ENCODE measurements around the gene MED12L. TPM values are rescaled to one million over a fixed set of nuclear protein-coding genes. Genes with fewer than 3 reads are reported as not detected.

The MED12L gene
- total RNA-seq, 1 donor from 2014 or later = 1.4 TPM

DNA sequence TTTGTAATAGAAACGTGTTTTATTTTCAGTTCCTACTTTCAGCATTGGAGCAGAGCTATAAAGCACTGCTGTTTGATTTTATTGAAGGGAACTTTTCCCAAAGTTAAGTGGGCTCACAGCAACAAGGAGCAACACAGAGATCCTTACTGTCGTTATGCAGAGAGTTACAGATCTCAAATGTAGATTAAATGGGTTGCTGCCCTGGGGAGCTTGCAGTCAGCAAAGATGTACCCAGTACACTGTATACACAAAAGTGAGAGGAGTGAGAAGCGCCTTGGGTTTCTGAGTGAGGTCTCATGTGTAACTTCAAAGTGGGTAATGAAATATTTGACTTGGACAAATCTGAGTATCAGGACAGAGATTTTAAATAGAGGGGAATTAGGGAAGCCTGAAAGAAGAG lies 47.7 kb downstream of the MED12L start:
- Mint-ChIP-seq H3K36me3 (ENCODE audit: unreplicated experiment) (no peaks in the 10 kb centered on the region), H3K9me3 (ENCODE audit: unreplicated experiment) (peaks cover 3% of the 10 kb centered on the region), H3K27ac (ENCODE audit: unreplicated experiment) (no peak overlapping the region), H3K27me3 (ENCODE audit: unreplicated experiment) (peaks cover 6% of the 10 kb centered on the region), H3K4me3 (ENCODE audit: unreplicated experiment) (no peak overlapping the region), H3K4me1 (ENCODE audit: unreplicated experiment) (no peaks in the 10 kb centered on the region)
- TF ChIP-seq, protein P1, sequence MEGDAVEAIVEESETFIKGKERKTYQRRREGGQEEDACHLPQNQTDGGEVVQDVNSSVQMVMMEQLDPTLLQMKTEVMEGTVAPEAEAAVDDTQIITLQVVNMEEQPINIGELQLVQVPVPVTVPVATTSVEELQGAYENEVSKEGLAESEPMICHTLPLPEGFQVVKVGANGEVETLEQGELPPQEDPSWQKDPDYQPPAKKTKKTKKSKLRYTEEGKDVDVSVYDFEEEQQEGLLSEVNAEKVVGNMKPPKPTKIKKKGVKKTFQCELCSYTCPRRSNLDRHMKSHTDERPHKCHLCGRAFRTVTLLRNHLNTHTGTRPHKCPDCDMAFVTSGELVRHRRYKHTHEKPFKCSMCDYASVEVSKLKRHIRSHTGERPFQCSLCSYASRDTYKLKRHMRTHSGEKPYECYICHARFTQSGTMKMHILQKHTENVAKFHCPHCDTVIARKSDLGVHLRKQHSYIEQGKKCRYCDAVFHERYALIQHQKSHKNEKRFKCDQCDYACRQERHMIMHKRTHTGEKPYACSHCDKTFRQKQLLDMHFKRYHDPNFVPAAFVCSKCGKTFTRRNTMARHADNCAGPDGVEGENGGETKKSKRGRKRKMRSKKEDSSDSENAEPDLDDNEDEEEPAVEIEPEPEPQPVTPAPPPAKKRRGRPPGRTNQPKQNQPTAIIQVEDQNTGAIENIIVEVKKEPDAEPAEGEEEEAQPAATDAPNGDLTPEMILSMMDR (IDR thresholded peaks at IDR 0.05) = no peak
- DNase-seq (ENCODE audit: extremely low spot score, unreplicated experiment) = no peak

DNA sequence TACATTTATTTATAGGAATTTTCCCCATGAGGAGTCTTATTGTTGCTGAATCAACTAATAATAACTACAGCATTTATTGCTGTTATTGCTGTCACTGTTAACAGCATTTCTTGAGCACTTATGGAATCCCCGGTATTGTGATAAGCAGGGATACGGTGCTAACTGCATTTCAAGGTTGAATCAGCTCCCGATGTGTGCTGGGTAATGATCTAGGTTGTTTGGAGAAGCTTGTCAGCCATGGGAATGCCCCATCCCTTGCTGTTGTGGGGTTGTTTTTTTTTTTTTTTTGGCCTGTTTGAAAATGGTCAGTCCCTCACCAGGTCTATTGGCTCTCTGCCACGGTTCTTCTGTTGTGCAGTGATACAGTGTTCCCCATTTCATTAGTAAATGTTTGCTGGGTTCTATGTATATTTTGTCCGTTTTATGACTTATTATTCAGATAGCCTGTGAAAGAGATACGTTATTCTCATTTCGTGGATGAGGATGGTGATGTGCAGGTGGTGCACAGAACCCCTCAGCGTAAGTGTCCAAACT lies 48.5 kb downstream of the MED12L start:
- H3K27me3 Mint-ChIP-seq (ENCODE audit: unreplicated experiment) = peaks cover 6% of the 10 kb centered on the region
- no peak for DNase-seq (ENCODE audit: extremely low spot score, unreplicated experiment)

DNA sequence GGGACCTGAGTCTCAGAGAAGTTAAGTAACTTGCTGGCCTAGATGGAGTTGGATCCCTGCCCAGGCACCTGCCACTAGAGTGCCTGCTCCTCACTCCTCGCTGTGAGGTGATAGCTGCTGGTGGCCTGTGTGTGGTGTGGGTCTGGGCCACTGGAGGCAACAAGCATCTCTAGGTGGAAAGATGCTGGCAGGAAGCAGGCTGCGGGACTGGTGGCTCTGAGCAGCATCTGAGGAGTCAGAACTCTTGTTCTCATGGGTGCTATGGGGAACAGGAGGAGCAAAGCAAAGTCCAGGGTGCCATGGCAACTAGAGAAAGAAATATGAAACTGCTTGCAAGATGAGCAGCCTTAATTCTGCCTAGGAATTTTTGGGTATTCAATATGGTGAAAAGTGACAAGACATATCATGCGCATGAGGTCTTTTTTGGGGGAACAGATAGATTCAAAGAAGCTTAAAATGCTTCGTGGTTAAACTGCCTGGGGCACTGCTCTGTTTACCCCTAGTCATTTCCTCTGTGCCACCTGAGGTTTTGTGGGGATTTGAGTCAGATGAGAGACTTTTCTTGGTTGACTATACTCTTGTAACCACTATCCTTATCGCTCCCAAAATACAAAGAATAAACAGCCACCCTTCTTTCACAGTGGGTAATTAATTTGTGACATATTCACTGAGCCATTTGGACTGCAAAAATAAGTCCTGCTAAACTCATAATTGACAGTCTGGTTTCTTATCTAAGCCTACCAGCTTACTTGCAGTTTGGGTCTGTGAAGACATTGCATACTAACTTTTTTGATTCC lies 50.3 kb downstream of the MED12L start:
- no peaks in the 10 kb centered on the region for H3K36me3 Mint-ChIP-seq (ENCODE audit: unreplicated experiment)
- no peaks in the 10 kb centered on the region for H3K4me1 Mint-ChIP-seq (ENCODE audit: unreplicated experiment)
- no peak overlapping the region for H3K4me3 Mint-ChIP-seq (ENCODE audit: unreplicated experiment)
- H3K27ac Mint-ChIP-seq (ENCODE audit: unreplicated experiment) = no peak overlapping the region
- DNase-seq (ENCODE audit: extremely low spot score, unreplicated experiment) = no peak
- TF ChIP-seq, protein P1 (IDR thresholded peaks at IDR 0.05) = no peak
- peaks cover 6% of the 10 kb centered on the region for H3K27me3 Mint-ChIP-seq (ENCODE audit: unreplicated experiment)
- H3K9me3 Mint-ChIP-seq (ENCODE audit: unreplicated experiment) = peaks cover 3% of the 10 kb centered on the region

More for the DNA sequence above, 48.5 kb downstream of the MED12L start:
- Mint-ChIP-seq H3K9me3 (ENCODE audit: unreplicated experiment) (peaks cover 3% of the 10 kb centered on the region), H3K36me3 (ENCODE audit: unreplicated experiment) (no peaks in the 10 kb centered on the region), H3K4me3 (ENCODE audit: unreplicated experiment) (no peak overlapping the region), H3K4me1 (ENCODE audit: unreplicated experiment) (no peaks in the 10 kb centered on the region), H3K27ac (ENCODE audit: unreplicated experiment) (no peak overlapping the region)
- TF ChIP-seq, protein P1 (IDR thresholded peaks at IDR 0.05) = no peak

DNA sequence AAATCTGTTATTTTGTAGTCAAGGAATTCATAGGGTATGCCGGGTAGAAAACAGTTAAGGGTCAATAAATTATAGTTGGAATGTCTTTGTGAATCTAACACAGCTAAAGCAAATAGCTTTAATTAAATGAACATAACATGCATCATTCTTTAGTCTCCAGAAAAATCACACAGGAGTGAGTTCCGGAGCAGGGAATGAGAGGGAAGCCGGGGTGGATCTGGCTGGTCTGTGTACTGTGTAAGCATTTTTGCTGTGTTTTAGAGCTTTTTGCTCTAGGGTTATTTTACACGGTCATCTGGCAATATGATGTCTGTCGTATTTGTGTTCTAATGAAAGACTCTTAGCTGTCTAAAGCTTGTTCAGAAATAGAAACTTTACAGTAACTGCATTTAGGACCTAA lies 57.5 kb downstream of the MED12L start:
- peaks cover 3% of the 10 kb centered on the region for H3K4me1 Mint-ChIP-seq (ENCODE audit: unreplicated experiment)
- peaks cover 2% of the 10 kb centered on the region for H3K9me3 Mint-ChIP-seq (ENCODE audit: unreplicated experiment)

DNA sequence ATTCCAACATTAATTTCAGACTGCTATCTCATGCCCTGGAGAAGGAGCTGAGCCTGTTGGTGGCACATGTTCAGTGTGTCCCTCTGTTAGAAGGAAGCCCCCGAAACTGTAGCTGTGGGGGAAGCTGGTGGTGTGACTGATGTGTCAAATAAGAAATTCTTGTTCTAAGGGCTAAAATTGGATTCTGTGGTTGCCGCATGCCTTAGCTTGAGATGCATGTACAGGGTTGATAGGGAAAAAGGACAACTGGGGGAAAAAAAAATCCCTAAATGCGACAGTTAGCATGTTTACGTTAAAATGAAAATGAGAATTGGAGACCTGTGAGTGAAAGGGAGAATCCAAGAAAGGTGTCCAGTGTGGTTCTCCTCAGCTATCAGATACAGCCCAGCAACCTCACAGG lies 58.6 kb downstream of the MED12L start:
- no peak for DNase-seq (ENCODE audit: extremely low spot score, unreplicated experiment)
- peaks cover 8% of the 10 kb centered on the region for H3K27me3 Mint-ChIP-seq (ENCODE audit: unreplicated experiment)
- no peak overlapping the region for H3K4me3 Mint-ChIP-seq (ENCODE audit: unreplicated experiment)
- peaks cover 3% of the 10 kb centered on the region for H3K4me1 Mint-ChIP-seq (ENCODE audit: unreplicated experiment)
- TF ChIP-seq, protein P1 (IDR thresholded peaks at IDR 0.05) = no peak
- H3K9me3 Mint-ChIP-seq (ENCODE audit: unreplicated experiment) = no peaks in the 10 kb centered on the region
- no peaks in the 10 kb centered on the region for H3K36me3 Mint-ChIP-seq (ENCODE audit: unreplicated experiment)
- no peak overlapping the region for H3K27ac Mint-ChIP-seq (ENCODE audit: unreplicated experiment)

More for the DNA sequence above, 57.5 kb downstream of the MED12L start:
- Mint-ChIP-seq H3K4me3 (ENCODE audit: unreplicated experiment) (no peak overlapping the region), H3K36me3 (ENCODE audit: unreplicated experiment) (no peaks in the 10 kb centered on the region), H3K27ac (ENCODE audit: unreplicated experiment) (no peak overlapping the region), H3K27me3 (ENCODE audit: unreplicated experiment) (peaks cover 5% of the 10 kb centered on the region)
- no peak for DNase-seq (ENCODE audit: extremely low spot score, unreplicated experiment)
- TF ChIP-seq, protein P1 (IDR thresholded peaks at IDR 0.05) = no peak
